GM18870 (cell line): Measurements from ENCODE around the gene TNRC6C.

Source experiments
- ATAC-seq: cut with Tn5 transposase; IDR thresholded peaks from one replicate; pipeline ENCODE4 v1.9.1; 2021; ENCODE audit warnings: moderate library complexity; ENCODE audit not compliant: unreplicated experiment

The TNRC6C gene

DNA sequence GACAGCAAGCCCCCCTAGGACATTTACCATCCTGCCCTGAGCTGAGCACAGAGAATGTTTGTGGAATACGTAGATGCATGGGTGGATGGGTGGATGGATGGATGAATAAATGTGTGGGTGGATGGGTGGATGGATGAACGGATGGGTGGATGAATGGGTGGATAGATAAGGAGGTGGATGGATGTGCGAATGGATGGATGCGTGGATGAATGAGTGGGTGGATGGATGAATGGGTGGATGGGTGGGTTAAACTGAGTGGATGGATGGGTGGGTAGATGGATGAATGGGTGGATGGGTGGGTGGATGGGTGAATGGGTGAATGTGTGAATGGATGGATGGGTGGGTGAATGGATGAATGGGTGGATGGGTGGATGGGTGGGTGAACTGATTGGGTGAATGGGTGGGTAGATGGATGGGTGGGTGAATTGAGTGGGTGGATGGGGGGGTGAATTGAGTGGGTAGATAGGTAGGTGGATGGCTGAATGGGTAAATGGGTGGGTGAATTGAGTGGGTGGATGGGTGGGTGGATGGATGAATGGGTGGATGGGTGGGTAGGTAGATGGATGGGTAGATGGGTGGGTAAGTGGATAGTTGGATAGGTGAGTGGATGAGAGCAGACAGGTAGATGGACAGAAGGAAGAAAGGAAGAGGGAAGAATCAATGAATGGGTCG, 164.9 kb downstream of the TNRC6C start:
- no peak for ATAC-seq

DNA sequence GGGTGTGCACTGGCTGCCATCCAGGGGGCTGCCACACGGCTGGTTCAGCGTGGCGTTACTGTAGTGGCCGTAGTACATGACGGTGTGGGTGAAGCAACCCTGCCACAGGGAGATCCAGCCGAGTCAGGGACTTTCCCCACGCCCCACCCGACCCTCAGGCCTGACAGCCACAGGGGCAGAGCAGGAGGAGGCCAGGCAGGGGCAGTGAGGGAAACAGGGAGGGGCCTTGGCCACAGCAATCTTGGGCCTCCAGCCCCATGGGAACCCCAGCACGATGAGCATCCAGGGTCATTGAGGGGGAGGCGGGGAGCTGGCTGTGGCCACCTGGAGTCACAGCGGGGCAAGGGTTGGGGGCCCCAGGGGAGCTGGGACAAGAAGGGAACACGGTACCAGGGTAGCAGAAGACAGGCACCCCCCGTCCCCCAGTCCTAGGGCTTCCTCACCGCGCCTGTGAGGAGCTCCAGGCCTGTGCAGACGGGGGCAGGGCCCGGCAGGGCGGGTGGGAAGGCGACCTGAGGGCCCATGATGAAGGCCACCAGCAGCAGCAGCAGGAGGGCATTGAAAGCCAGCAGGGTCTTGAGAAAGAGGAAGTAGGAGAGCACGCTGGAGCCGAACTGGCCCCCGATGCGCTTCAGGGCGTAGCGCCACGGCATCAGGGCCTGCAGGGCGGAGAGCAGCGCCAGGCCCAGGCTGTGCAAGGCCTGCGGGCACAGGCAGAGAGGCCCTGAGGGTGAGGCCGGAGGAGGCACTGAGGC, 165.8 kb downstream of the TNRC6C start:
- no peak for ATAC-seq

DNA sequence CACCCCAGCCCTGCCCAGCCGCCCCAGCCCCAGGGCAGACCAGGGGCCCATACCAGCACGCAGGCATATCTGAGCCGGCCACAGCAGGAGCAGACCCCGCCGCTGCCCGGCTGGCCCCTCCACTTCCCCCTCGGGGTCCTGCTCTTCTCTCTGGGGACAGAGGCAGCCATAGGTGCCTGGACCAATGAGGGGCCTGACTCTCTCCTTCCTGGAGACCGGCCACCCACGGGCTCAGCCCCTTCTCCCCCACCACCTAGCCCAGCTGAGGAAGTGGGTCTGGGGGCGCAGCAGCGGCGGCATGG, 166.3 kb downstream of the TNRC6C start:
- no peak for ATAC-seq

DNA sequence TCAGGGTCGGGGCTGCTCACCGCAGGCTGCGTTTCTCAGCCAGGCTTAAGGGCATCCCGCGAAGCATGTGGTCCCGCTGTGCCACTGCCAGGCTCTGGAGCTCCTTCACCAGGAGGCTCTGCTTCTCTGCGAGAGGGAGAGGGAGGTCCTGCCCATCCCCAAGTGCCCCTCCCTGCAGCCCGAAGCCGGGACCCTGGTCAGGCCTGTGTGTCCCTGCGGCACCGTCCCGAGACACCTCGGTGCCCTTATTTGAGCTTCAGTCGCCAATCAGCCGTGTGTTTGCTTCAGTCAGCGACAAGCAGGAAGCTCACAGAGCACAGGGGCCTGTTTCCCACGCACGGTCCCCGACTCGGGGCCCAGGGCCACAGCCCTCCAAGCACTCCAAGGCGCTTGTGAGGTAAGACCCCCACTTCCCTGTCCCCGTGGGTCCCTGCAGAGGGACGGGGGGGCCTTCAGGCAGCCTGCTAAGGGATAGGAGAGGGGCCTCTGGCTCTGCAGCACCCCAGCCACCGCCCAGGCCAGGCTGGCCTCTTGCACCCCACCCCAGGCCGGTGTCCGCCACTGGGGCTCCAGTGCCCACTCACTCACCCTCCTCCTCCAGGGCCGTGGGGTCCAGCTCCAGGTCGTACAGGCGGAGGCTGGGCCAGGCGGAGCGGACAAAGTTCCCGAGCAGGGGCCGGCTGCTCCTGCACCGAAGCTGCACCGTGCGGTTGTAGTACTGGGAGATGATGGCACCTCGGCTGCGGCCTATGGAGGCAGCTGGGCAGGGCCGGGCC, 166.8 kb downstream of the TNRC6C start:
- ATAC-seq: no peak

DNA sequence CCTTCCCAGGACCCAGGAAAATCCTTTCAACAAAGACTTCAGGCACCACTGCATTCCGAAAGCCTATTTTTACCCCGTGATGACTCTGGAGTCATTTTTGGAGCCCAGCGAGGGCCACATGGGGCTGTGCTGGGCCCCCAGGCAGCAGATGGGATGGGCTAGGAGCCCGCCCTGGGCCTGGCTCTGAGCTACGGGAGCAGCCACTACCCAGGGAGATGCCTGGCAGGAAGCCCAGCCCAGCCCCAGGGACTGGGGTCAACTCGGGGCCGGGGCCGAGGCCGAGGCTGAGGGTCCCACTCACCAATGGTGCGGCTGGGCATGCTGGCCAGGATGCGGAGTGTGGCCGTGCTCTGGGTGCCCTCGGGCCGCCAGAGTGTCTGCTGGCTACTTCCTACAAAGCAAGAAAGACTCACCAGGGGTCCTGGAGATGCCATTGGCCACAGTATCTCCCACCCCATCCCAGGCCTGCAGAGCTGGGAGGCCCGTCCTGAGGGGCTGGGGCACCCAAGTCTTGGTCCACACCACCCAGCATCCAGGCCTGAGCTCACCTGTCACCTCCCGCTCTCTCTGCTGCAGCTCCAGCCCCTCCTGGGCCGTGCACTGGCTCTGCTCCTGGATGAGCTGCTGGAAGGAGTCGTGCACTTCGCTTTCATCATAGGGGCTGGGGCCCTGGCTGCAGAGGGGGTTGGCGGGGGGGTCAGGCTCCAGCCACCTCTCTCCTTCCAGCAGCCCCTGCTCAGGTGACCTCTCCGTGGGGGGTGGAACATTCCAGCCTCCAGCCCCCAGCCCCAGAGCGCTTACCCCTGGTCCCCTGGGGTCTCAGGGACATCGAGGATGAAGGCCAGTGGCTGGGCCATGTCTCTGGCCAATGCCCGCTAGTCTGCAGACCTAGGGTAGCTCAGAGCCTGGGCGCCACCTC, 167.7 kb downstream of the TNRC6C start:
- ATAC-seq: no peak

DNA sequence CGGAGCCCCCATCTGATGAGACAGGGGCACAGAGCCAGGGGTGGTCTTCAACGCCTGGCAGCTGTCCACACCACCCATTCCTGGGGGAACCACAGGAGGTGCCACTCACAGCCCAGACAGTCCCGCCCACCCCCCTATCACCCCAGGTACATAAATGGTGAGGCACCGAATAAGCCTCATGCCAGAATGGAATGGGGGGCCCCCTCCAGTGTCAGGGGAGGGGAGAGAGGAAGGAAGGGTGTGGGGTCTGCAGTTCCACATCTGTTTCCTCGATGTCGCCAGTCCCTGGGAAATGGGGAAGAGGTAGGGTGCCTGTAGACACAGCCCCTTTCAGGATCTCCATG, 168.4 kb downstream of the TNRC6C start:
- no peak for ATAC-seq

DNA sequence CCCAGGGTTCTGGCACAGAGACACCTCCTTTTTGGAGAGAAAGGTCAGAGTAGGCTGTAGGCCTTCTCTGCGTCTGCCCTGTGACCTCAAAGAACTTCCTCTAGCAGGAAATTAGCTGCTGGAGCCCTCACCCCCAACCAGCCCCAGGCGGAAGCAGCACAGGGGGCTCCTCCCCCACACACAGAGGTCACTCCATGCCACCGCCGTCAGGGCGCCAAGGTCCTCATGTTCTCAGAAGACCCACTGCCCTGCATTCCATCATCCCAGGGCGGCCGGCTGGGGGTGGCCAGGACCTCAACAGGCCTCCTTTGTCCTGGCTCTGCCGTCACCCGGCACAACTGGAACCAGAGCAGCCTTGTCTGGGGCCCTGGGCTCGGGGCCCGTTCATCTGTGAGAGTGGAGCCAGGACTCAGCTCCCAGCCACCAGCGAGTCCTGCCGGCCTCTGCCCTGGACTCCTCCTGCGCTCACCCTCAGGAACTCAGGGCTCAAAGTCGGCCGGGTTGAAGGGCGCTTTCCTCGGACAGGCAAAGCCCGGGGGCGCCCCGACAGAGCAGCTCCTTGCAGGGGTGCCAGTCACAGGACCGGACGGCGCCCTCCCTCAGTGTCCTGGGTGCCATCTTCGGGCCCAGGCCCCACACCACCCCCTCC, 168.9 kb downstream of the TNRC6C start:
- no peak for ATAC-seq

DNA sequence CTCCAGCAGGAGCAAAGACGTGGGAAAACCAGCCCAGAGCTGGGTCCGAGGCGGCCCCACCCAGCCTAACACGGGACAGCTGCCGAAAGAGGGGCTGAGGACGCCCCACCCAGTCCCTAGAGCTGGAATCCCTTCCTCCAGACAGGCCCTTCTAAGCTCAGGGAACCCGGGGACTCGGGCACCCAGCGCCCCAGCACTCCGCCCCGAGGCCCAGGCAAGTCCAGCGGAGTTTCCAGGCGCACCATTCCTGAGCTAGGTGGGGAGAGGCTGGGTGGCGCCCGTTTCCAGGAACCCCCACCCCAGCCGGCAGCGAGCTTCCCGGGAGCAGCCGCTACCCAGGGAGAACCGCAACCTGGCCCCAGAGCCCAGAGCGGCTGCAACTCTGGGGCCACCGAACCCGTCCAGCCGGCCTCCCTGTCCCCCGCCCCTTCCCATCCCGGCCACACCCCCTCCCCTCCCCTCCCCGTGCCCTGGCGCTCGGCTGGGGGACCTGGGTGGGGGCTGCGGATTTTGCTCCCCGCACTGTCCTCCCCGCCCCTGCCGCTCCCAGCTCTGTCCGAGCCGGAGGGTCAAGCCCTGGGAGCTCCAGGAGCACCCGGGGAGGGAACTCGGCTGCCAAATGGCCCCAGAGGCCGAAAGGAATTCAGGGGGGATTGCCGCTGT, 169.5 kb downstream of the TNRC6C start:
- ATAC-seq: no peak

DNA sequence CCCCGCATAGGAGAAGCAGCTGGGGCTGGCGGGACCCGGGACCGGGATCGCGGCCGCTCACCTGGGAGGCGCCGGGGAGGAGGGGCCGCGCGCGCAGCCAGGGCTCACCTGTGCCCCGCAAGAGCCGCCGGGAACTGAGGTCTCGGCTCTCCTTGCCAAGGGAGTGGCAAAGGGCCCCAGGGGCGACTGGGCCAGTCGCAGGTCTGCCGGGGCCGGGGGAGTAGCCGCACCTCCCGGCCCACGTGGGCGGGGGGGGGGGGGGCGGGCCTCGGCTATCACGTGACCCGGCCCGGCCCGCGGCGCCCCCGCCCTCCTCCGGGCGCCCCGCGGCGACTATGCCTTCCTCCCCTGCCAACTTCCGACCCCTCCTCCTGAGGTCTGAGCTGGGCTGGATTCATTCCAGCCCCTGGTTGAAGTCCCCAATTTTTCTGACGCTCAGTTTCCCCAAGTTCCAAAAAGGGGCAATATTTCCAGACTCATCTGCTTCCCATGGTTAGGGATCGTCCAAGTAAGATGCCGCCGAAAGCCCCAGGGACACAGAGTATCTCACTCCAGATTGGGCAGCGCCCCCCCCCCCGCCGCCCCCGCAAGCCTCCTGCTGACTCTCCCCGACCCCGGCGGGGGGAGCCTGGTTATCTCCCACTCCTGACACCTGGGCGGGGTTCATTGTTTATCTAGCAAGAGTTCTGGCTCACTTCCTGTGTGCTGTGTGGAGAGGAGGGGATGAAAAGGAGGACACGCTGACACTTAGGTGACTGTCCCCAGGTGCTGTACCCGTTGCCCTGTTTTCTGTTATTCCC, 170.2 kb downstream of the TNRC6C start, which contains the start of gene TMC6:
TSS of gene TMC6 (minus strand) at position 205 of the 800 bp plus-strand sequence. CDS start 1,923 bp downstream, outside the sequence.
- ATAC-seq: no peak

DNA sequence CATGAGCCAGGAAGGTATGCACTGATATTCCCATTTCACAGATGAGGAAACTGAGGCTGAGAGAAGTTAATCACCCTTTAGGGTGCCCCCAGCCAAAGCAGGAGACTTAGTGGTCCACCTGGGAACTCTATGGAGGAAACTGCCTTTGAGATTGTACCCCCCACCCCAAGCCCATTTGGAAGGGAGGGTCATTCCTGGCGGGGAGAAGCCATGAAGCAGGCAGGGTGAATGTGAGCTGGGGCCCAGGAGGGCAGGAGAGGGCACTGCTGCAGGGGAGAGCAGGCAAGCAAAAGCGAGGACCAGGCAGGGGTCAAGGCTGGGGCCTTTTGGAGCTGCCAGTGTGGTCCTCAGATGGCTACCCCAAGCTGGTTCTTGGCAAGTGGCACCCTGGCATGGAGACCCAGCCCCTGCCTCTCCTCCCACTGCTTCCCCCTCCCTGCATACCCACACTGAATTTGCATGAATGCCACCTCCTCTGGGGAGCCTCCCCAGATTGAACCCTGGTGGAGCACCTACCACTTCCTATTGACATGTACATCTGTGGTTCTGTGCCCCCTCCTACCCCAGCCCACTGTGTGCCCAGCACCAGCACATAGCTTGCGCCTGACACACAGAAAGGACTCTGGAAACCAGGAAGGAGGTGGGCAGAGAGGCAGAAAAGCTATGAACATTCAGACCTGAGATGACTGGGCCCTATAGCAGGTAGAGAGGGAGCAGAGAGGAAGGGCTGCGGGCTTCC, 171.0 kb downstream of the TNRC6C start:
- no peak for ATAC-seq

DNA sequence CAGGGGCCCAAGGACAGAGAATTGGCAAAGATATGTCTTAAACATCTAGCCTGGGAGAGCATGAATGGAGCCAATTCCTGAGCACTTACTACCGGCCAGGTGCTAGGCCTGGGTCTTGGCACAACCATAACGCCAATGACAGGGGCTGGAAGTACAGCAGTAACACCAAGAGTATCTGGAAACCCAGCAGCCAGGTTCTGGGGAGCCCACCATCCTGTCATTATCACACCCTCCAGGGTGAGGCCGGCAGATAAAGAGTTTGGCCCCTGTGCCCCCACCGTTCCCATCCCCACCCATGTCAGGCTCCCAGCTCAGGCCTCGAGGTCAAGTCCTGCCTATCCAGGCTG, 171.6 kb downstream of the TNRC6C start:
- ATAC-seq: no peak

DNA sequence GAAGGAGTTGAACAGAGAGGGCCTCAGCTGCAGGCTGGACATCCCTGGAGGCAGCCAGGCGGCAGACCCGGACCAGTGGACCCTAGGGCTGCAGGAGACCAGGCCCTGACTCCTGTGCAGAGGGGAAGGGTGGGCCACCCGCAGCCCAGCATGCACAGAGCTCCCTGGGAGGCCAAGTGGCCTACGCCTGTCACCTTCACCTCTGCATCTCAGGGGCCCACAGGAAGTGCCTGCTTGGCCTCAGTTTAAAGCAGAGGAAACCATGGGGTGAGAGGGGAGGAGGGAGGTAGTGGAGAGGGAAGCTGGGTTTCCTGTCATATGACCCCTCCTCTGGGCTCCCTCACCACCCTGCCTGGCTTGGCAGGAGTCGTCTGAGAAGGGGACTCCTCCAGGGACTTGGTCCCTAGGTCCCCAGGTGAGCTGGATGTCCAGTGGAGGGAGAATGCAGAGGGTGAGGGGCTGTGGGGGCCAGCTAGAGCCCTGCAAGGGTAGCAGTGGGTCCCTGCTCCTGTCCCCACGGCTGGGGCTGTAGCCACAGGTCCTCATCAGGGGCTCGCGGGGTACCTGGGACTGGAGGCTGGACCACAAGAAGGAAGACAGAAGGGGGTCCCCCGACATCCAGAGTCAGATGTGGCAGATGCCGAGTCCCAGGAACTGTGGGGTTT, 172.1 kb downstream of the TNRC6C start, which contains the start of gene TMC8:
TSS of gene TMC8 (plus strand) at position 335 of the 665 bp plus-strand sequence. CDS start 818 bp downstream, outside the sequence.
- no peak for ATAC-seq

DNA sequence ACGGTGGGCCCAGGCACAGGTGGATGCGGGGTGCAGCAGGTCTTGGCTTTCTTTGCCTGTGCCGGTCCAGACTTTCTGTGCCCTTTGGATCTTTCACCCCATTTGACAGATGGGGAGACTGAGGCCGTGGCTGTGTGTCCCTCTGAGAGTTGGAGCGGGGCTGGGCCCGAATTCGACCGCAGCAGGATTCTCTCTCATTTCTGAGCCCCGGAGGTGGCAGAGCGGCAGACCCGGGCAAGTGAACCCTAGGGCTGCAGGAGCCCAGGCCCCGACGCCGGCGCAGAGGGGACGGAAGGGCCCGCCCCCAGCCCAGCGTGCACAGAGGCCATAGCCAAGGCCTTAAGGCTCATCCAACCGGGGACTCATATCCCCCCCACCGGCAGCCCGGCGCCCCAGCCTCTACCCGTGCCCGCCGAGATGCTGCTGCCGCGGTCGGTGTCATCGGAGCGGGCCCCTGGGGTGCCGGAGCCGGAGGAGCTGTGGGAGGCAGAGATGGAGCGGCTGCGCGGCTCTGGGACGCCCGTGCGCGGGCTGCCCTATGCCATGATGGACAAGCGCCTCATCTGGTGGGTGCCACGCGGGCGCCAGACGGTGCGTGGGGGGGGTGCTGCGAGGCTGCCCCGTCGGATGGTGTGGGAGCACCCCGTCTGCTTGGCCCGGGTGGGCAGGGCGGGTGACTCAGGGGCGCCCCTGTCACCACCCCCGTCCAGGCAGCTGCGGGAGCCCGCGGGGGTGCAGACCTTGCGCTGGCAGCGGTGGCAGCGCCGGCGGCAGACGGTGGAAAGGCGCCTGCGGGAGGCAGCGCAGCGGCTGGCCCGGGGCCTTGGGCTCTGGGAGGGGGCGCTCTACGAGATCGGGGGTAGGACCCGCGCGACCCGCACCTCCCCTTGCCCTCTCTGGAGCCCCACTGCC, 172.9 kb downstream of the TNRC6C start:
- ATAC-seq: no peak

DNA sequence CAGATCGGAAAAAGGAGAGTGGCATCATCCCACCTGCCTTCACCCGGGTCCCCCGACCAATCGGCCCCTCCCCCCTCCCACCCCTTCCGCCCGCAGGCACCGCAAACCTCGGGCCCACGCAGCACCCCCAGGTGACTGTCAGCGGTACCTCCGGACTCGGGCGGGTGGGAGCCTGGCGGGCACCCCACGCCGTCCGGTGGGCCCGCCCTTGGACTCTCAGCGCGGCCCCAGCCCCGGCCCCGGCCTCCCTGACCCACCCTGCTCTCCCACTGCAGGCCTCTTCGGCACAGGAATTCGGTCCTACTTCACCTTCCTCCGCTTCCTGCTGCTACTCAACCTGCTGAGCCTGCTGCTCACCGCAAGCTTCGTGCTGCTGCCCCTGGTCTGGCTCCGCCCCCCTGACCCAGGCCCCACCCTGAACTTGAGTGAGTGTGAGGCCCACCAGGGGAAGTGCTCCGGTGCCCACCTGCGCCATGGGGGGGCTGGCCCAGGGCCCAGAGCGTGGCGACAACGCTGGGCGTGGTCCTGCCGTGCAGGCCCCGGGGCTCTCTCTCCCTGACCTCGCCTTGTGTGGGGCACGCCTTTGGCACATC, 173.7 kb downstream of the TNRC6C start:
- ATAC-seq: no peak

DNA sequence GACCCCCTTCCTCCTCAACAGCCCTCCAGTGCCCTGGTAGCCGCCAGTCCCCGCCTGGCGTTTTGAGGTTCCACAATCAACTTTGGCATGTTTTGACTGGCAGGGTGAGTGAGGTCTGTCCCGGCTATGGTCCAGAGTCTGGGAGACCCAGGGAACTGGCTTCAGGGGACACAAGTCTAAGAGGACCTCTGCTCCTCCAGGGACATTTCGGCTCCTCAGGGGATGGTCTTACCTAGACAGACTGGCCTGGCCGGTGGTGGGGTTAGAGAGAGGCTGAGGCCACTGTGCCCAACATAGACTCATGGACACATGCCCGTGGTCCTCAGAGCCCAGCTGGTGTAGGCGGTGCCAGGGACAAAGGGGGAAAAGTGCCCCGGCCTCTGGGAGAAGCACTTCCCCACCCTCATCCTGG, 174.3 kb downstream of the TNRC6C start:
- ATAC-seq: no peak

DNA sequence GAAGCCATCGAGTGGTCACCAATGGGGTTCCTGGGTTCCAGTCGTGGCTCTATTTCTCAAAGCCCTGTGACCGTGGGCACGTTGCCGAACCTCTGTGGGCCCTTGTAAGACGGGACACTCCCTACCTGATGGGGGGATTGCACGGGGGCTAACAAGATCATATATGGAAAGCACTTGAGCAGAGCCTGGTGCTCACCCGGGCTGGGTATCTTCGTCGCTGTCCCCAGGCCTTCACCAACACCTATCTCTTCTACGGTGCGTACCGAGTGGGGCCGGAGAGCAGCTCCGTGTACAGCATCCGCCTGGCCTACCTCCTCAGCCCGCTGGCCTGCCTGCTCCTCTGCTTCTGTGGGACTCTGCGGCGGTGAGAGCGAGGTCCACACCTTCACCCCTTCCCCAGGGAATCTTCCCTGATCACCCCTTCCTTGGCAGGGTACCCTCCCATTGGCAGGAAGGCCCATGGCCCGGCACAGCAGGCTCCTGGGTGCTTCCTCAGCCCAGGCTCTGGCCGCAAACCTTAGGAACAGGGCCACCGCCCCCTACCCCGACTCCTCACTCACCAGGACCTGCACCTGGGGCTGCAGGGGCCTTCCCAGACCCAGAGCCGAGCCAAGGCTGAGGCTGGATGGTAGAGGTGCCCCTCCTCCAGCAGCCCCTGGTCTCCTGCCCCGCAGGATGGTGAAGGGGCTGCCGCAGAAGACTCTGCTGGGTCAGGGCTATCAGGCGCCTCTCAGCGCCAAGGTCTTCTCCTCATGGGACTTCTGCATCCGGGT, 174.9 kb downstream of the TNRC6C start:
- ATAC-seq: no peak
